ENCODE data around the gene PACRG.

DNA sequence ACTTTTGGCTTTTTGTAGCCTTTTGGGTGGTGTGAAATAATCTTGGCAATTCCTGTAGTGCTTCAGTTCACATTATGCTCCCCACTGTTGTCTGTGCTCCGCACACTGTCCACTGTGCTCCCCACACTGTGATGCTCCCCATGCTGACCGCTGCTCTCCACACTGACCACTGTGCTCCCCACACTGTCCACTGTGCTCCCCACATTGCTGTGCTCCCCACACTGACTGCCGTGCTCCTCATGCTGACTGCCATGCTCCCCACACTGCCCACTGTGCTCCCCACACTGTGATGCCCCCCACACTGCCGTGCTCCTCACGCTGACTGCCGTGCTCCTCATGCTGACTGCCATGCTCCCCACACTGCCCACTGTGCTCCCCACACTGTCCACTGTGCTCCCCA is 118.9 kb downstream of the PACRG start:
- no peak for TF ChIP-seq EZH2phosphoT487 (IDR thresholded peaks at IDR 0.05; ENCODE audit: insufficient read depth, low read depth)
- TF ChIP-seq EZH2 (IDR thresholded peaks at IDR 0.05; ENCODE audit: insufficient read depth, poor library complexity, severe bottlenecking) = no peak
